BE2C (cell line): ENCODE results near the gene CFAP99.

Experiments
- DNase-seq: peaks from one replicate; pipeline ENCODE4 v3.0.0-alpha.2; 2020
- H3K27me3 ChIP-seq: fragments of 250-450 bp; sonication (Bioruptor Pico); 2 replicates; pipeline ENCODE4 v1.5.1; 2020; ENCODE audit warnings: mild to moderate bottlenecking
- H3K36me3 ChIP-seq: fragments of 250-450 bp; sonication (Bioruptor Pico); 2 replicates; pipeline ENCODE4 v1.5.1; 2020; ENCODE audit warnings: mild to moderate bottlenecking
- H3K4me1 ChIP-seq: fragments of 250-450 bp; sonication (Bioruptor Pico); 2 replicates; pipeline ENCODE4 v1.5.1; 2020
- H3K4me3 ChIP-seq: 2 replicates; pipeline ENCODE4 v1.5.1; 2011; ENCODE audit warnings: low read depth, low read length
- H3K9me3 ChIP-seq: fragments of 250-450 bp; sonication (Bioruptor Pico); 2 replicates; pipeline ENCODE4 v1.5.1; 2020
- TF ChIP-seq, protein P1 (sequence below): IDR thresholded peaks from 2 replicates; pipeline ENCODE4 v1.5.1; 2012; ENCODE audit warnings: mild to moderate bottlenecking, low read depth, low read length

The CFAP99 gene

DNA sequence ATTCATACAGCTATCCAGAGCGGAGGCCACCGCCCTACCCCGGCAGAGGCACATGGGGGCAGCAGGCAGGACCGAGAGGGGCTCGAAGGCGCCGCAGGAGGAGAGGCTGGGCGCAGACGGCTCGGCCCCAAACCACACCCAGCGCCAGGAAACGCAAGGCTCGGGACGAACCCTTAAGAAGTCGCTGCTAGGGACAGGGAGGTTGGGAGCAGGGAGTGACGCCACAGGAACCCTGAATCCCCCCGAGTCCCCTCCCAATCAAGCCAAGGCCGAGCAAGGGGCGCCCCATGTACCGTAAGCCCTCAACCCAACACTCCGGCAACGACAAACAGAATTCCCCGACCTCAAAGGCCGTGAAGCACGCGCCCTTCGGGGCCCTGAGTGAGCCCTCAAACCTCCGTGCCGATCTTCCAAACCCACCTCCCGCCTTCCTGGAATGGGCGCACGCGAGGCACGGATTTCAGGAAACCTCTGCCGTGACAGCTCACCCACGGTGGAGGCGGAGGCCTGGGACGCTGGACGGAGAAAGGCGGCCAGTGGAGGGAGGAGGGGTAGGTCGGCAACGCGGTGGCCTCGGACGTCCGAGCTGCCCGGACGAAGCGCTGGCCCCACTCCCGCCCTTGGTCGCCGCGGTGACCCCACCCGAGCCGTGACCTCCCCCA is 2.1 kb upstream of the CFAP99 start:
- no peak for DNase-seq
- H3K27me3 ChIP-seq: peaks cover 49% of the 10 kb centered on the region
- TF ChIP-seq, protein P1, sequence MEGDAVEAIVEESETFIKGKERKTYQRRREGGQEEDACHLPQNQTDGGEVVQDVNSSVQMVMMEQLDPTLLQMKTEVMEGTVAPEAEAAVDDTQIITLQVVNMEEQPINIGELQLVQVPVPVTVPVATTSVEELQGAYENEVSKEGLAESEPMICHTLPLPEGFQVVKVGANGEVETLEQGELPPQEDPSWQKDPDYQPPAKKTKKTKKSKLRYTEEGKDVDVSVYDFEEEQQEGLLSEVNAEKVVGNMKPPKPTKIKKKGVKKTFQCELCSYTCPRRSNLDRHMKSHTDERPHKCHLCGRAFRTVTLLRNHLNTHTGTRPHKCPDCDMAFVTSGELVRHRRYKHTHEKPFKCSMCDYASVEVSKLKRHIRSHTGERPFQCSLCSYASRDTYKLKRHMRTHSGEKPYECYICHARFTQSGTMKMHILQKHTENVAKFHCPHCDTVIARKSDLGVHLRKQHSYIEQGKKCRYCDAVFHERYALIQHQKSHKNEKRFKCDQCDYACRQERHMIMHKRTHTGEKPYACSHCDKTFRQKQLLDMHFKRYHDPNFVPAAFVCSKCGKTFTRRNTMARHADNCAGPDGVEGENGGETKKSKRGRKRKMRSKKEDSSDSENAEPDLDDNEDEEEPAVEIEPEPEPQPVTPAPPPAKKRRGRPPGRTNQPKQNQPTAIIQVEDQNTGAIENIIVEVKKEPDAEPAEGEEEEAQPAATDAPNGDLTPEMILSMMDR: no peak
- no peaks in the 10 kb centered on the region for H3K9me3 ChIP-seq
- no peak overlapping the region for H3K4me3 ChIP-seq
- H3K36me3 ChIP-seq: no peaks in the 10 kb centered on the region
- H3K4me1 ChIP-seq: no peaks in the 10 kb centered on the region; the same call in 1 of the 2 replicates

DNA sequence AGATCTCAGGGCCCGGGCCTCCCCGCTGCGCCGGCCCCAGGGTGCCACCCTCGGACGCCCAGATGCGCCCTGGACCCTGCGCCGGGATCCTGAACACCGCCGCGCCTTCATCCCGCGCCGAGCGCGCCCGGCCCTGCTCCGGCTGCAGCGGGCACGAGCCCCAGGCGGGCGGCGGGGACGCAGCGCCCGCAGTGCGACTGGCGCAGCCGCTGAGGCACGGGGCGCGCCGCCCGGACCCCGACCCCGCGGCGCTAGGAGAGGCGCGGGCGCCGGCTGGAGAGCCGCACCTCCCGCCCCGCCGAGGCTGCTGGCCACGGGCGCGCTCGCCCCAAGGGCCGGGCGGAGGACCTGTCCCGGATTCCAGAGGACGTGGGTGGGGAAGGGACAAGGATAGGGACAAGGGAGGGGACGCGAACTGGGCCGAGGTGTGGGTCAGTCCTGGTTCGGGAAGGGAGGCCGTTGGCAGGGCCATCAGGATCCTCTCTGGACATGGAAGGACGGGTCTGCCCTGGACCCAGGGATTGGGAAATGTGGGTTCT is 1.5 kb upstream of the CFAP99 start:
- no peaks in the 10 kb centered on the region for H3K9me3 ChIP-seq
- H3K4me1 ChIP-seq: no peaks in the 10 kb centered on the region; the same call in 1 of the 2 replicates
- TF ChIP-seq, protein P1: no peak
- no peak for DNase-seq
- peaks cover 49% of the 10 kb centered on the region for H3K27me3 ChIP-seq
- H3K36me3 ChIP-seq: no peaks in the 10 kb centered on the region
- H3K4me3 ChIP-seq: peak overlapping the region; percentile 51

DNA sequence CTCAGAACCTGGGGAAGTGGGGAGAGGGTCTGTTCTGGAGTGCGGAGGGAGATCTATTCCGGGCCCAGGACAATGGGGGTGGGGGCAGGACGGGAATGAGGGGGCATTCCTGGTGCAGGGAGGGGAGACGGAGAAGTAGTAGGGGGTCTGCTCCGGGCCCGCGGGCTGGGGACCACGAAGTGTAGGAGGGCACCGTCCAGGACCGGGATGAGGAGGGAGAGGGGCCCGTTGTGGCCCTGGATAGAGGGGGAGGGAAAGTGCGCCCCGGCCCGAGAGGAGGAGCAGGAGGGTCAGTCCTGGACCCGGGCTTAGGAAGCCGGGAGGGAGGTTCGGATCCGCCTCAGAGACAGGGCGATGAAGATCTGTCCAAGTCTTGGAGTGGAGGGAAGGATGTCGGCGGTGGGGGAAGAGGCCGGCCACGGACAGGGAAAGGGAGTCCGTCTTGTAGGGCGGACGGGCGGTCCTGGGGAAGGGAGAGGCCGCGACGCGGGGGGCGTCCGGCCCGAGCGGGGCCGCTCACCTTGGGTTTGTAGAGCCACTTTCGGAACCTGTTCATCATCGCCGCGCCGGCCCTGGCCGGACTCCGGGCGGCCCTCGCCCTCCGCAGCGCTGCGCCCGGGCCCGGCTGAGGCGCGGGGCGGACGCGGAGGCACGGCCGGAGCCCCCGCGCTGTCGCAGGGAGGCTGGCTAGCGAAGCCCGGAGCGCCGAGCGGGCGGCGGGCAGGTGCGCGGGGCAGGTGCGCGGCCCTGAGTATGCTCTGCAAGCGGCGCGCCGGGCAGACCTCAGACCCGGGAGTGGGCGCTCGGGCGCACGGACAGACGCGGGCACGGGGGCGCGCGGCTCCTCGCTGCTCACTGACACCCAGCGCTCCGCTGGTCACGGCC is 748 bp upstream of the CFAP99 start, which contains the start of gene ZFYVE28:
TSS of gene ZFYVE28 (minus strand) at position 881 of the 885 bp plus-strand sequence. CDS start at position 559, 322 bp downstream.
- DNase-seq: no peak
- Histone ChIP-seq H3K27me3 (peaks cover 49% of the 10 kb centered on the region), H3K4me1 (no peaks in the 10 kb centered on the region; the same call in 1 of the 2 replicates)

DNA sequence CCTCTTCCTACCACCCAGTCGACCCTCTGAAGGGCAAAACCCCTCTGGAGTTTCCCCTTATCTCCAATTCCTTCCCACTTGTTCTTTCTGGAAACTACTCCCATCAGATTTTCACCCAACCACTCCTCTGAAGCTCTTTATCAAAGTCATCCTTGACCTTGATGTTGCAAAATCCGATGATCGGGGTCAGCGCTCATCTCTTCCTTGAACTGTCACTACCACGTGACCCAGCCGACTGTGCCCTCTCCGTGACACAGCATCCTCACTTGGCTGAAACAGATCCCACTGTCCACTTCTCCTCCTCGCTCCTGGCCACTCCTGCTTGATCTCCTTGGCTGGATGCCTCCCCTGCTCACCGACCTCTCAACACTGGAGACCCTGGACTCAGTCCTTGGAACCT is 1.1 kb downstream of the CFAP99 start:
- H3K27me3 ChIP-seq: peaks cover 49% of the 10 kb centered on the region
- no peak overlapping the region for H3K4me3 ChIP-seq

More for the DNA sequence above, 748 bp upstream of the CFAP99 start, which contains the start of gene ZFYVE28:
- Histone ChIP-seq H3K9me3 (no peaks in the 10 kb centered on the region), H3K4me3 (peak within 1 kb of the TSS; percentile 53), H3K36me3 (no peaks in the 10 kb centered on the region)
- TF ChIP-seq, protein P1: no peak

DNA sequence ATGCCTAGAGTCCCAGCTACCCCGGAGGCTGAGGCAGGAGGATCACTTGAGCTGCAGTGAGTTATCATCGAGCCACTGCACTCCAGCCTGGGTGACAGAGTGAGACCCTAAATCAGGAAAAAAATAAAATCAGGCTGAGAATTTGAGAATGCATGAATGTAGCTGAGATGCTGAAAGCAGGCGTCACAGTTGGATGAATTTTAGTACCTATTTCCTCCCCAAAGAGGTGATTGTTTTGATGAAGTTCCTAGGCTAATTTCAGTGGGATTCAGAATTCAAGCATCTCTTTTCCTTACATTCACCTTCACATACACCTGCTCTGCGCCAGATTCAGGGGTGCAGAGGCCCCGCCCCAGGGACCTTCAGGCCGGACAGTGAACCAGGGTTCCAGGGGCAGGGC is 3.2 kb downstream of the CFAP99 start:
- Histone ChIP-seq H3K4me3 (no peak overlapping the region), H3K27me3 (peaks cover 37% of the 10 kb centered on the region), H3K9me3 (no peaks in the 10 kb centered on the region), H3K36me3 (no peaks in the 10 kb centered on the region), H3K4me1 (no peaks in the 10 kb centered on the region)
- no peak for DNase-seq
- TF ChIP-seq, protein P1: no peak

More for the DNA sequence above, 1.1 kb downstream of the CFAP99 start:
- Histone ChIP-seq H3K36me3 (no peaks in the 10 kb centered on the region), H3K9me3 (no peaks in the 10 kb centered on the region), H3K4me1 (no peaks in the 10 kb centered on the region)
- TF ChIP-seq, protein P1: no peak
- no peak for DNase-seq
